Mesenchymal stem cell (in vitro differentiated cells and primary cell): ENCODE results near the gene ANKS1B.

Experiments used
- DNase-seq: peaks from one replicate; pipeline ENCODE4 v3.0.0-alpha.2; 2013
- H2AFZ ChIP-seq: one replicate; pipeline ENCODE4 v1.6.1; 2013; ENCODE audit warnings: low read depth, mild to moderate bottlenecking, control low read depth, inconsistent platforms, low read length, moderate library complexity
- H2AK5ac ChIP-seq: 2 replicates; pipeline ENCODE4 v1.6.1; 2013; ENCODE audit warnings: low read length, moderate library complexity, mild to moderate bottlenecking, inconsistent platforms; ENCODE audit not compliant: severe bottlenecking
- H2BK120ac ChIP-seq: one replicate; pipeline ENCODE4 v1.6.1; 2013; ENCODE audit warnings: low read depth, mild to moderate bottlenecking, inconsistent platforms, low read length, moderate library complexity
- H2BK12ac ChIP-seq, 2 experiments: one replicate each; pipeline ENCODE4 v1.6.1; 2013; ENCODE audit warnings: inconsistent platforms in 2 of 2, low read length in 2 of 2, mild to moderate bottlenecking in 2 of 2, moderate library complexity in 2 of 2, control low read depth in 1 of 2
- H2BK15ac ChIP-seq: one replicate; pipeline ENCODE4 v1.6.1; 2013; ENCODE audit warnings: mild to moderate bottlenecking, low read depth, inconsistent platforms; ENCODE audit not compliant: poor library complexity, severe bottlenecking
- H2BK5ac ChIP-seq: 2 replicates; pipeline ENCODE4 v1.6.1; 2013; ENCODE audit warnings: low read depth, mild to moderate bottlenecking, low read length, control low read depth, inconsistent platforms; ENCODE audit not compliant: poor library complexity, severe bottlenecking
- H3K14ac ChIP-seq, 2 experiments: one replicate each; pipeline ENCODE4 v1.6.1; 2013; ENCODE audit warnings: inconsistent platforms in 2 of 2, low read length in 2 of 2, control low read depth in 1 of 2, mild to moderate bottlenecking in 1 of 2, moderate library complexity in 1 of 2
- H3K18ac ChIP-seq, 2 experiments: one replicate each; pipeline ENCODE4 v1.6.1; 2013; ENCODE audit warnings: inconsistent platforms in 2 of 2, low read length in 2 of 2, control low read depth in 1 of 2, low read depth in 1 of 2, mild to moderate bottlenecking in 1 of 2
- H3K23ac ChIP-seq, 2 experiments: one replicate each; pipeline ENCODE4 v1.6.1; 2013; ENCODE audit warnings: inconsistent platforms in 2 of 2, low read length in 2 of 2, mild to moderate bottlenecking in 2 of 2, moderate library complexity in 2 of 2, control low read depth in 1 of 2
- H3K27ac ChIP-seq: 2 replicates; pipeline ENCODE4 v1.5.1; 2013; ENCODE audit warnings: mild to moderate bottlenecking, moderate library complexity, low read length, control low read depth, inconsistent platforms; ENCODE audit not compliant: poor library complexity, severe bottlenecking
- H3K27me3 ChIP-seq, 2 experiments: 2 replicates each; pipeline versions ENCODE4 v1.6.1 to v1.7.0; 2013; ENCODE audit warnings: low read length in 2 of 2, mild to moderate bottlenecking in 2 of 2, moderate library complexity in 2 of 2, control low read depth in 1 of 2, inconsistent platforms in 1 of 2; ENCODE audit not compliant: control insufficient read depth in 1 of 2, insufficient read depth in 1 of 2
- H3K36me3 ChIP-seq, 2 experiments: 2 replicates each; pipeline versions ENCODE4 v1.6.1 to v1.7.0; 2013; ENCODE audit warnings: low read length in 2 of 2, control low read depth in 1 of 2, inconsistent platforms in 1 of 2, low read depth in 1 of 2, mild to moderate bottlenecking in 1 of 2; ENCODE audit not compliant: insufficient read depth in 2 of 2, control insufficient read depth in 1 of 2
- H3K4ac ChIP-seq, 2 experiments: one replicate each; pipeline ENCODE4 v1.6.1; 2013; ENCODE audit warnings: inconsistent platforms in 2 of 2, low read length in 2 of 2, mild to moderate bottlenecking in 2 of 2, moderate library complexity in 2 of 2, control low read depth in 1 of 2, low read depth in 1 of 2
- H3K4me1 ChIP-seq: 2 replicates; pipeline ENCODE4 v1.6.1; 2013; ENCODE audit warnings: low read depth, low read length, control low read depth; ENCODE audit not compliant: control insufficient read depth, insufficient read depth
- H3K4me2 ChIP-seq: 2 replicates; pipeline ENCODE4 v1.6.1; 2013; ENCODE audit warnings: low read length, mild to moderate bottlenecking, inconsistent platforms; ENCODE audit not compliant: poor library complexity, severe bottlenecking
- H3K4me3 ChIP-seq, 2 experiments: 2 replicates each; pipeline versions ENCODE4 v1.5.1 to v1.7.0; 2013; ENCODE audit warnings: low read length in 2 of 2, mild to moderate bottlenecking in 2 of 2, control low read depth in 1 of 2, low read depth in 1 of 2; ENCODE audit not compliant: insufficient read depth in 1 of 2
- H3K79me1 ChIP-seq: replicated peaks from 2 replicates; pipeline ENCODE4 v1.6.1; 2013; ENCODE audit warnings: mild to moderate bottlenecking, control low read depth, low read length, inconsistent platforms; ENCODE audit not compliant: poor library complexity, severe bottlenecking
- H3K9ac ChIP-seq: 2 replicates; pipeline ENCODE4 v1.7.0; 2013; ENCODE audit warnings: mild to moderate bottlenecking, low read length, moderate library complexity
- H3K9me3 ChIP-seq: 2 replicates; pipeline ENCODE4 v1.7.0; 2013; ENCODE audit warnings: mild to moderate bottlenecking, low read length; ENCODE audit not compliant: control insufficient read depth
- H4K8ac ChIP-seq: one replicate; pipeline ENCODE4 v1.6.1; 2013; ENCODE audit warnings: inconsistent platforms, mild to moderate bottlenecking, low read length, moderate library complexity
- H4K91ac ChIP-seq: one replicate; pipeline ENCODE4 v1.6.1; 2013; ENCODE audit warnings: mild to moderate bottlenecking, low read length, inconsistent platforms
- WGBS: methylation state at CpG from one replicate; pipeline ENCODE4 v1.1.7; 2013; ENCODE audit warnings: mixed read lengths; 5-methylcytosine and 5-hydroxymethylcytosine counted together

Gene ANKS1B

DNA sequence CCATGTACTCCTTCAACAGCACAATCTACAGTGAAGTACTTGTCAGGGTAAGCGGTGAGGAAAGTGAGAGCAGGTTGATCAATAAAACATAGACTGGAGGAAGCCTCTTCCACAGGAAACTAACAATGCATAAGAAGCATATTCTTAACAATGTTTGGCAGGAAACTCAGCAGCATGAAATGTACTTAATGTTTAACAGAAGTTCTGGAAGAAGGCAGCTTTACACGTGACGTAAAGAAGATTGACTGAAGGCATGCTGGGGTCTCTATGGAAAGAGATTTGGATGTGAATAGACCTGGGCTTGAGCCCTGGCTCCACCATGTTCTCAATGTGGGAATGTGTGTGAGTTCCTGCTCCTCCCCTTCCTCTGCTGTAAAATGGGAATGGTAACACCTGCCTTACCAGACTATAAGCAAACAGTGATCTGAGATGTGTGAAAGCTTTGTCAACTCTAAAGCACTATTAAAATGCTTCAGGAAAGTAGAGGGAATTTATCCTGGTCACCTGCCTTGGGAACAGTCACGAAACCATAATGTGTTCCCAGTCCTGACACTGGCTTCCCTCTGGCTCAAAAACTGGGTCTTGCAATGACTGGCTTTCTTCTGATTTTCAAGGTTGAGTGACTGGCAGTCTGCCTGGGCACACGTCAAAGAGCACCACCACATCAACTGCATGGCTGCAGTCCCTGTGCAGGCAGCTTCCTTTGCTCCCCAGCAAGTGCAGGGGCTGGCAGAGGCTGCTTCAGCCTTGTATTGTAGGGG lies 955.0 kb downstream of the ANKS1B start:
- Histone ChIP-seq H3K4me2 (no peak overlapping the region), H3K27ac (no peak overlapping the region), H3K4me3 (no peak overlapping the region), H2AK5ac (no peak overlapping the region), H2BK5ac (no peak overlapping the region), H3K4ac (no peak overlapping the region), H3K36me3 (no peaks in the 10 kb centered on the region), H3K14ac (no peak overlapping the region), H4K8ac (no peak overlapping the region), H2AFZ (no peak overlapping the region), H2BK12ac (no peak overlapping the region), H3K9me3 (no peaks in the 10 kb centered on the region), H3K27me3 (peaks cover 0 to 3% of the 10 kb centered on the region in 2 experiments), H3K79me1 (no peaks in the 10 kb centered on the region), H4K91ac (no peak overlapping the region), H2BK15ac (no peak overlapping the region), H3K18ac (no peak overlapping the region), H2BK120ac (no peak overlapping the region), H3K4me1 (no peaks in the 10 kb centered on the region), H3K9ac (no peak overlapping the region), H3K23ac (no peak overlapping the region)
- no peak for DNase-seq
- WGBS: 72% methylated on average over 4 of the region's 5 CpGs

DNA sequence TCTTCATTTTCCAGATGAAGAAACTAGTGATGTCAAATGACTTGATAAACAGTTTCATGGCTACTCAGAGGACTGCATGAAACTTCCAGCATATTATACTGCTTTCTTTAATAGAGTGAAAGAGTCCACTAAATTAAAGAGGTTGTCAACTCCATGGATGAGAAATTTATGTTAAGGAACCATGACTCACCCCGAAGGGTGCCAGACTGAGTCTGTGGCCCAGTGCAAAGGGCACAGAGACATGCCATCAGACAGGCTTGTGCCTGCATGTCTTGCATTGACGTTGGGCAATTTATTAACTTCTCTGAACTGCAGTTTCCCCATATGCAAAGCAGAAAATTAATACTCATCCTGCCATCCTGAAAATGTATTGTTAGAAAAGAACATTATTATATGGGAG lies 957.3 kb downstream of the ANKS1B start:
- Histone ChIP-seq H2AFZ (no peak overlapping the region), H4K91ac (no peak overlapping the region), H3K14ac (no peak overlapping the region), H3K27me3 (peaks cover 0 to 3% of the 10 kb centered on the region in 2 experiments), H2BK5ac (no peak overlapping the region), H2BK15ac (no peak overlapping the region), H3K79me1 (no peaks in the 10 kb centered on the region), H2BK12ac (no peak overlapping the region), H3K4me3 (no peak overlapping the region), H4K8ac (no peak overlapping the region), H2BK120ac (no peak overlapping the region), H3K4ac (no peak overlapping the region), H3K23ac (no peak overlapping the region), H3K27ac (no peak overlapping the region), H3K18ac (no peak overlapping the region), H3K36me3 (no peaks in the 10 kb centered on the region), H2AK5ac (no peak overlapping the region), H3K9ac (no peak overlapping the region), H3K4me2 (no peak overlapping the region), H3K9me3 (no peaks in the 10 kb centered on the region), H3K4me1 (no peaks in the 10 kb centered on the region)
- WGBS: 70% methylated on average over 1 of the region's 2 CpGs
- DNase-seq: no peak

DNA sequence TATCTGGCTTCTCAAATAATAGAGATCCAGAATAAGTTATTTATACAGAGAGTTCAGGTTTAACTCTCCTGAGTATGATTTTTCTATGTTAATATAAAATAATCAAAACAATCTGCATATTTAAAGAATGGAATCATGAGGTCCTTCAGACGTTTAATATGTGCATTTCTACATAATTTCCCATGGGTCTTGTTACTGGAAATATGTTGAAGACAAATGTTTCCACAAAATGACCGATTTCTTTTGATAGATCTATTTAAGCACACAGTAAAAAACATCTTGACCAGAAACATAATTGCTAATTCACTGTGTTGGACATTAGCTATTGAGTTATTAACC lies 957.7 kb downstream of the ANKS1B start:
- Histone ChIP-seq H2AK5ac (no peak overlapping the region), H3K79me1 (no peaks in the 10 kb centered on the region), H2BK15ac (no peak overlapping the region), H3K36me3 (no peaks in the 10 kb centered on the region), H3K9me3 (no peaks in the 10 kb centered on the region), H2BK120ac (no peak overlapping the region), H2BK5ac (no peak overlapping the region), H4K91ac (no peak overlapping the region), H3K23ac (no peak overlapping the region), H3K14ac (no peak overlapping the region), H3K4me3 (no peak overlapping the region), H3K27ac (no peak overlapping the region), H3K18ac (no peak overlapping the region), H3K4me2 (no peak overlapping the region), H3K4me1 (no peaks in the 10 kb centered on the region), H2BK12ac (no peak overlapping the region), H3K4ac (no peak overlapping the region), H4K8ac (no peak overlapping the region), H2AFZ (no peak overlapping the region), H3K27me3 (peaks cover 0 to 3% of the 10 kb centered on the region in 2 experiments), H3K9ac (no peak overlapping the region)
- DNase-seq: no peak
- WGBS: no CpG with 5 or more reads among the region's 2 CpGs

- 78% methylated on average over 4 of the region's 4 CpGs for WGBS
- no peak overlapping the region for H2BK15ac ChIP-seq
- no peak overlapping the region for H3K4ac ChIP-seq
- no peak for DNase-seq
- no peak overlapping the region for H3K18ac ChIP-seq
- H4K91ac ChIP-seq: no peak overlapping the region
- no peak overlapping the region for H2BK12ac ChIP-seq
- no peaks in the 10 kb centered on the region for H3K4me1 ChIP-seq
- H3K36me3 ChIP-seq: no peaks in the 10 kb centered on the region
- no peaks in the 10 kb centered on the region for H3K79me1 ChIP-seq
- H2AFZ ChIP-seq: no peak overlapping the region
- no peak overlapping the region for H3K27ac ChIP-seq
- no peak overlapping the region for H2BK120ac ChIP-seq
- H2BK5ac ChIP-seq: no peak overlapping the region
- peaks cover 0 to 2% of the 10 kb centered on the region in 2 experiments for H3K27me3 ChIP-seq
- H4K8ac ChIP-seq: no peak overlapping the region
- H3K9ac ChIP-seq: no peak overlapping the region
- no peaks in the 10 kb centered on the region for H3K9me3 ChIP-seq
- H3K23ac ChIP-seq: no peak overlapping the region
- H3K4me3 ChIP-seq: no peak overlapping the region
- H3K4me2 ChIP-seq: no peak overlapping the region
- no peak overlapping the region for H2AK5ac ChIP-seq
- H3K14ac ChIP-seq: no peak overlapping the region
Observed at GRCh38 chr12:99026332-99027054, 958.2 kb downstream of the ANKS1B start.
